Measurements from ENCODE around the gene SMYD3. TPM values are rescaled to one million over a fixed set of nuclear protein-coding genes. Genes with fewer than 3 reads are reported as not detected.

The SMYD3 gene
- total and polyA plus RNA-seq, 9 of the 15 experiments (the other 6 are each of a cell fraction or from before 2014, with no cell fraction given) = 128 to 440 (median 197) TPM

GRCh38 chr1:246214708-246215509 lies 292.2 kb downstream of the SMYD3 start (continued):
- TF ChIP-seq MGA (IDR thresholded peaks at IDR 0.05) = peak; percentile 67; the same call in 1 of the 2 replicates
- no peak for TF ChIP-seq NONO (IDR thresholded peaks at IDR 0.05; ENCODE audit: low read depth in 2 of 2, low read length in 1 of 2)
- TF ChIP-seq HSF4 (CRISPR knock-in tag; IDR thresholded peaks at IDR 0.05; ENCODE audit: borderline replicate concordance) = no peak
- TF ChIP-seq SMAD2 (IDR thresholded peaks at IDR 0.05; ENCODE audit: low read depth, low read length) = no peak
- TF ChIP-seq NELFE (IDR thresholded peaks at IDR 0.05; ENCODE audit: insufficient read depth, insufficient read length) = no peak
- TF ChIP-seq ZBTB9 (CRISPR knock-in tag; IDR thresholded peaks at IDR 0.05) = peak; percentile 88
- no peak for TF ChIP-seq U2AF1 (optimal IDR thresholded peaks at IDR 0.05; ENCODE audit: low read depth, low read length)
- no peak; the same call in 1 of the 2 replicates for TF ChIP-seq MTA3 (IDR thresholded peaks at IDR 0.05; ENCODE audit: borderline replicate concordance)
- TF ChIP-seq KLF16 (IDR thresholded peaks at IDR 0.05) = peak; percentile 81
- no peak for TF ChIP-seq ZBTB26 (CRISPR knock-in tag; IDR thresholded peaks at IDR 0.05)
- peak; percentile 43; the same call in 1 of the 2 replicates for TF ChIP-seq MAX (CRISPR knock-in tag; IDR thresholded peaks at IDR 0.05)
- no peak for TF ChIP-seq DDX20 (tag; IDR thresholded peaks at IDR 0.05; ENCODE audit: low read depth)
- TF ChIP-seq SLC30A9 (CRISPR knock-in tag; IDR thresholded peaks at IDR 0.05) = no peak

All from K562 (cell line).